NB4 (cell line): ENCODE data around the gene SETD5.

ENCODE experiments used
- POLR2A ChIP-seq: IDR thresholded peaks from 2 replicates; pipeline ENCODE4 v1.6.1; 2011; ENCODE audit warnings: mild to moderate bottlenecking; ENCODE audit not compliant: insufficient read length; ENCODE audit errors: extremely low read depth
- TF ChIP-seq, protein P1 (sequence below): IDR thresholded peaks from one replicate; pipeline ENCODE4 v1.5.1; 2012; ENCODE audit warnings: low read depth, low read length

DNA sequence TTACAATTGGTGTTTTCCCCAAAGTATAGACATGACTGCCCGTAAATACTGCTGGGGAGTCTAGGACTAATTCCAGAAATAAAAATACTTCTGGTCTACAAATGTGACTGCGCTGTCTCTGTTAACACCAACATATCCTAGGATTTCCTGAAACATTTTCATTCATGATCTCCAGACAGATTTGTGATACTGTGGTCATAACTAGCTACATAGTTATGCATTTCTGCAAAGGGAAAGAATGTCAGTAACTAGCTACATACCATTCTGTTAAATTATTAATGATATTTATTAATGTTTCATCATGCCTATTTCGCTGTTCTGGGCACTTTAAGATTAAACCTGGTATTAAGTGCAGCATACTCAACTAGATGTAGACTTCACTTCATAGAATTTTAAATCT is 33.3 kb downstream of the SETD5 start:
- no peak for TF ChIP-seq POLR2A
- TF ChIP-seq, protein P1, sequence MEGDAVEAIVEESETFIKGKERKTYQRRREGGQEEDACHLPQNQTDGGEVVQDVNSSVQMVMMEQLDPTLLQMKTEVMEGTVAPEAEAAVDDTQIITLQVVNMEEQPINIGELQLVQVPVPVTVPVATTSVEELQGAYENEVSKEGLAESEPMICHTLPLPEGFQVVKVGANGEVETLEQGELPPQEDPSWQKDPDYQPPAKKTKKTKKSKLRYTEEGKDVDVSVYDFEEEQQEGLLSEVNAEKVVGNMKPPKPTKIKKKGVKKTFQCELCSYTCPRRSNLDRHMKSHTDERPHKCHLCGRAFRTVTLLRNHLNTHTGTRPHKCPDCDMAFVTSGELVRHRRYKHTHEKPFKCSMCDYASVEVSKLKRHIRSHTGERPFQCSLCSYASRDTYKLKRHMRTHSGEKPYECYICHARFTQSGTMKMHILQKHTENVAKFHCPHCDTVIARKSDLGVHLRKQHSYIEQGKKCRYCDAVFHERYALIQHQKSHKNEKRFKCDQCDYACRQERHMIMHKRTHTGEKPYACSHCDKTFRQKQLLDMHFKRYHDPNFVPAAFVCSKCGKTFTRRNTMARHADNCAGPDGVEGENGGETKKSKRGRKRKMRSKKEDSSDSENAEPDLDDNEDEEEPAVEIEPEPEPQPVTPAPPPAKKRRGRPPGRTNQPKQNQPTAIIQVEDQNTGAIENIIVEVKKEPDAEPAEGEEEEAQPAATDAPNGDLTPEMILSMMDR = no peak
